NT2/D1 (cell line): ENCODE results near the gene MAP2K6.

Experiments
- DNase-seq: peaks from one replicate; pipeline ENCODE4 v3.0.0-alpha.2; 2011; ENCODE audit warnings: low read depth, low spot score
- H3K27me3 ChIP-seq: 2 replicates; pipeline ENCODE4 v1.6.0; 2011; ENCODE audit warnings: mild to moderate bottlenecking; ENCODE audit not compliant: insufficient read length, insufficient read depth
- H3K36me3 ChIP-seq: 2 replicates; pipeline ENCODE4 v1.6.1; 2011; ENCODE audit warnings: mild to moderate bottlenecking, low read length, mixed read lengths; ENCODE audit not compliant: insufficient read depth, insufficient read length
- H3K4me1 ChIP-seq: 2 replicates; pipeline ENCODE4 v1.5.1; 2011; ENCODE audit not compliant: insufficient read depth, insufficient read length
- H3K4me3 ChIP-seq: 2 replicates; pipeline ENCODE4 v1.5.1; 2011; ENCODE audit warnings: low read depth; ENCODE audit not compliant: insufficient read length
- H3K9ac ChIP-seq: 2 replicates; pipeline ENCODE4 v1.6.0; 2011; ENCODE audit warnings: low read depth; ENCODE audit not compliant: insufficient read length
- H3K9me3 ChIP-seq: 2 replicates; pipeline ENCODE4 v1.5.1; 2011; ENCODE audit warnings: mild to moderate bottlenecking, low read length; ENCODE audit not compliant: insufficient read depth
- SUZ12 ChIP-seq: IDR thresholded peaks from 2 replicates; pipeline ENCODE4 v1.6.1; 2011; ENCODE audit not compliant: insufficient read length, insufficient read depth; ENCODE audit errors: extremely low read depth
- YY1 ChIP-seq: IDR thresholded peaks from 2 replicates; pipeline ENCODE4 v1.6.1; 2011; ENCODE audit not compliant: insufficient read length, insufficient read depth
- ZNF274 ChIP-seq: IDR thresholded peaks from 2 replicates; pipeline ENCODE4 v1.6.1; 2011; ENCODE audit warnings: mild to moderate bottlenecking, low read depth, low read length

The MAP2K6 gene

GRCh38 chr17:69457603-69458002 lies 43.1 kb downstream of the MAP2K6 start:
- TF ChIP-seq ZNF274 (no peak), YY1 (no peak), SUZ12 (no peak)
- no peaks in the 10 kb centered on the region for H3K36me3 ChIP-seq
- H3K4me1 ChIP-seq, result peaks cover 2% of the 10 kb centered on the region
- no peak overlapping the region for H3K4me3 ChIP-seq
- H3K9me3 ChIP-seq, result no peaks in the 10 kb centered on the region
- no peak overlapping the region for H3K9ac ChIP-seq
- no peaks in the 10 kb centered on the region for H3K27me3 ChIP-seq
- DNase-seq, result no peak

GRCh38 chr17:69460963-69461922 lies 46.7 kb downstream of the MAP2K6 start:
- no peaks in the 10 kb centered on the region for H3K9me3 ChIP-seq

GRCh38 chr17:69461951-69462369 lies 47.5 kb downstream of the MAP2K6 start:
- Histone ChIP-seq H3K9ac (no peak overlapping the region), H3K27me3 (no peaks in the 10 kb centered on the region), H3K4me1 (peaks cover 5% of the 10 kb centered on the region), H3K4me3 (no peak overlapping the region), H3K36me3 (no peaks in the 10 kb centered on the region), H3K9me3 (no peaks in the 10 kb centered on the region)
- no peak for DNase-seq
- TF ChIP-seq ZNF274, result no peak
- TF ChIP-seq YY1, result no peak
- TF ChIP-seq SUZ12, result no peak

More at GRCh38 chr17:69460963-69461922, 46.7 kb downstream of the MAP2K6 start:
- DNase-seq, result no peak
- H3K9ac ChIP-seq, result no peak overlapping the region
- no peak overlapping the region for H3K4me3 ChIP-seq
- H3K4me1 ChIP-seq, result peaks cover 5% of the 10 kb centered on the region
- no peaks in the 10 kb centered on the region for H3K36me3 ChIP-seq
- TF ChIP-seq ZNF274 (no peak), YY1 (no peak), SUZ12 (no peak)
- H3K27me3 ChIP-seq, result no peaks in the 10 kb centered on the region

- DNase-seq, result no peak
- H3K27me3 ChIP-seq, result no peaks in the 10 kb centered on the region
Measured at GRCh38 chr17:69462882-69463281, 48.4 kb downstream of the MAP2K6 start.

GRCh38 chr17:69466451-69466850 lies 52.0 kb downstream of the MAP2K6 start:
- no peaks in the 10 kb centered on the region for H3K27me3 ChIP-seq
- H3K4me3 ChIP-seq, result no peak overlapping the region
- DNase-seq, result no peak
- peaks cover 3% of the 10 kb centered on the region for H3K4me1 ChIP-seq
- no peak for TF ChIP-seq ZNF274
- TF ChIP-seq SUZ12, result no peak
- TF ChIP-seq YY1, result no peak
- no peak overlapping the region for H3K9ac ChIP-seq
- no peaks in the 10 kb centered on the region for H3K36me3 ChIP-seq
- no peaks in the 10 kb centered on the region for H3K9me3 ChIP-seq

More at GRCh38 chr17:69462882-69463281, 48.4 kb downstream of the MAP2K6 start:
- H3K4me1 ChIP-seq, result peaks cover 5% of the 10 kb centered on the region
- H3K36me3 ChIP-seq, result no peaks in the 10 kb centered on the region
- no peaks in the 10 kb centered on the region for H3K9me3 ChIP-seq
- no peak overlapping the region for H3K9ac ChIP-seq
- H3K4me3 ChIP-seq, result no peak overlapping the region
- no peak for TF ChIP-seq YY1
- no peak for TF ChIP-seq ZNF274
- TF ChIP-seq SUZ12, result no peak

GRCh38 chr17:69466905-69467667 lies 52.6 kb downstream of the MAP2K6 start:
- Histone ChIP-seq H3K9ac (no peak overlapping the region), H3K27me3 (no peaks in the 10 kb centered on the region), H3K9me3 (no peaks in the 10 kb centered on the region), H3K4me1 (peaks cover 3% of the 10 kb centered on the region), H3K4me3 (no peak overlapping the region), H3K36me3 (no peaks in the 10 kb centered on the region)
- no peak for TF ChIP-seq YY1
- TF ChIP-seq ZNF274, result no peak
- no peak for TF ChIP-seq SUZ12
- peak; percentile 40 for DNase-seq

- no peaks in the 10 kb centered on the region for H3K27me3 ChIP-seq
- H3K36me3 ChIP-seq, result no peaks in the 10 kb centered on the region
- no peak for TF ChIP-seq SUZ12
- no peaks in the 10 kb centered on the region for H3K4me1 ChIP-seq
- no peaks in the 10 kb centered on the region for H3K9me3 ChIP-seq
- no peak overlapping the region for H3K9ac ChIP-seq
- H3K4me3 ChIP-seq, result no peak overlapping the region
- DNase-seq, result no peak
Measured at GRCh38 chr17:69468207-69468606, 53.7 kb downstream of the MAP2K6 start.
